ENCODE data around the gene TCF7L2.

Gene TCF7L2

DNA sequence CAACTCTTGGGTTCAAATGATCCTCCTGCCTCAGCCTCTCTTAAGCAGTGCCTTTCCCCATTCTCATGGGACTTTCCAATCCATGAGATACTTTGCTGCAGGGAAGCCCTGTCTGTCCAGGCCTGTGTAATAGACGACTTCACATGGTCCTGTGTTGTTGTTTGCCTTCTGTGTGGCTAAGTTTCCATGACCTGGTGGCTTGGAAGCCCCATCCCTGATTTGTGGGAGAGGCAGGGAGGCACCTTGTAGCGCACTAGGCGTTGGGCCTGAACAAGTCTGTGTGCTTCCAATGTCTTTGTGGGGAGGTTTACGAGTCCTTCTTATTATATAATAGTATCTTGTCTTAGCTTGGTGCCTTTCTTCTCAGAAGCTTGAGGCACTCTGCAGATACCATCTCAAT lies 49.1 kb downstream of the TCF7L2 start:
- Histone ChIP-seq H3K9me3 (ENCODE audit: control insufficient read depth, low read length) (no peaks in the 10 kb centered on the region), H3K36me3 (ENCODE audit: control insufficient read depth, insufficient read depth, low read length) (peaks cover 42% of the 10 kb centered on the region), H3K27ac (ENCODE audit: low read depth, low read length, severe bottlenecking) (no peak overlapping the region), H3K4me1 (ENCODE audit: control insufficient read depth, insufficient read depth, low read length, poor library complexity, severe bottlenecking) (peaks cover 20% of the 10 kb centered on the region), H3K4me3 (ENCODE audit: extremely low read depth, insufficient read depth, low read length, poor library complexity, severe bottlenecking) (no peak overlapping the region)
- WGBS, 2 experiments (ENCODE audit: insufficient coverage in 2 of 2) = 97 to 100% methylated on average over 1 to 3 of the region's 4 CpGs

GRCh38 chr10:113000442-113000841 lies 50.4 kb downstream of the TCF7L2 start:
- peaks cover 37% of the 10 kb centered on the region for H3K36me3 ChIP-seq (ENCODE audit: control insufficient read depth, insufficient read depth, low read length)
- H3K4me3 ChIP-seq (ENCODE audit: extremely low read depth, insufficient read depth, low read length, poor library complexity, severe bottlenecking) = no peak overlapping the region
- whole genome bisulfite sequencing, 2 experiments (ENCODE audit: insufficient coverage in 2 of 2) = 93 to 96% methylated on average over 4 of the region's 6 CpGs
- H3K4me1 ChIP-seq (ENCODE audit: control insufficient read depth, insufficient read depth, low read length, poor library complexity, severe bottlenecking) = peaks cover 26% of the 10 kb centered on the region
- H3K9me3 ChIP-seq (ENCODE audit: control insufficient read depth, low read length) = no peaks in the 10 kb centered on the region
- H3K27ac ChIP-seq (ENCODE audit: low read depth, low read length, severe bottlenecking) = no peak overlapping the region

- peak overlapping the region; percentile 43 for H3K27ac ChIP-seq (ENCODE audit: low read depth, low read length, severe bottlenecking)
- H3K4me3 ChIP-seq (ENCODE audit: extremely low read depth, insufficient read depth, low read length, poor library complexity, severe bottlenecking) = no peak overlapping the region
- WGBS, 2 experiments (ENCODE audit: insufficient coverage in 2 of 2) = 76 to 82% methylated on average over 10 of the region's 14 CpGs
- H3K36me3 ChIP-seq (ENCODE audit: control insufficient read depth, insufficient read depth, low read length) = peaks cover 33% of the 10 kb centered on the region
- no peaks in the 10 kb centered on the region for H3K9me3 ChIP-seq (ENCODE audit: control insufficient read depth, low read length)
- H3K4me1 ChIP-seq (ENCODE audit: control insufficient read depth, insufficient read depth, low read length, poor library complexity, severe bottlenecking) = peaks cover 32% of the 10 kb centered on the region
Observed at GRCh38 chr10:113000876-113001598, 51.0 kb downstream of the TCF7L2 start.

- H3K4me3 ChIP-seq (ENCODE audit: extremely low read depth, insufficient read depth, low read length, poor library complexity, severe bottlenecking) = no peak overlapping the region
- WGBS, 2 experiments (ENCODE audit: insufficient coverage in 2 of 2) = 94 to 97% methylated on average over 5 of the region's 8 CpGs
- peaks cover 32% of the 10 kb centered on the region for H3K36me3 ChIP-seq (ENCODE audit: control insufficient read depth, insufficient read depth, low read length)
- no peak overlapping the region for H3K27ac ChIP-seq (ENCODE audit: low read depth, low read length, severe bottlenecking)
- peaks cover 36% of the 10 kb centered on the region for H3K4me1 ChIP-seq (ENCODE audit: control insufficient read depth, insufficient read depth, low read length, poor library complexity, severe bottlenecking)
- no peaks in the 10 kb centered on the region for H3K9me3 ChIP-seq (ENCODE audit: control insufficient read depth, low read length)
Observed at GRCh38 chr10:113001599-113002448, 51.8 kb downstream of the TCF7L2 start.

DNA sequence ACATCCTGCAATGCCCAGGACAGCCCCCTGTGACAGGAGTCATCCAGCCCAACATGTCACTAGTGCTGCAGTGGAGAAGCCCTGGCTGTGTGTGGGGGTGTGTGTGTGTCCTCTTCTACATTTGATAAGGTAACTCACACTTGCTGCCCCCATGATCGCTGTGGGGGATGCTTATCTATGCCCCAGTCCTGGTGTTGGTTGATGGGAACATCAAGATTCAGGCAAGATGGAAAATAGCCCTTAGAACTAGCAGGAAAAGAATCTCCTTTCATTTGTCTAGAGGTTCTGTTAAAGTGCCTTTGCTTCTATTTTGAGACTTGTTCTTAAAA lies 52.4 kb downstream of the TCF7L2 start:
- no peak overlapping the region for H3K27ac ChIP-seq (ENCODE audit: low read depth, low read length, severe bottlenecking)
- H3K4me3 ChIP-seq (ENCODE audit: extremely low read depth, insufficient read depth, low read length, poor library complexity, severe bottlenecking) = no peak overlapping the region
- H3K36me3 ChIP-seq (ENCODE audit: control insufficient read depth, insufficient read depth, low read length) = peaks cover 33% of the 10 kb centered on the region
- 100% methylated on average over 1 of the region's 1 CpG; no CpG with 5 or more reads in 1 of the 2 experiments for WGBS, 2 experiments (ENCODE audit: insufficient coverage in 2 of 2)
- H3K4me1 ChIP-seq (ENCODE audit: control insufficient read depth, insufficient read depth, low read length, poor library complexity, severe bottlenecking) = peaks cover 42% of the 10 kb centered on the region
- no peaks in the 10 kb centered on the region for H3K9me3 ChIP-seq (ENCODE audit: control insufficient read depth, low read length)

GRCh38 chr10:113003052-113003451 lies 53.0 kb downstream of the TCF7L2 start:
- Histone ChIP-seq H3K36me3 (ENCODE audit: control insufficient read depth, insufficient read depth, low read length) (peaks cover 32% of the 10 kb centered on the region), H3K4me1 (ENCODE audit: control insufficient read depth, insufficient read depth, low read length, poor library complexity, severe bottlenecking) (peaks cover 44% of the 10 kb centered on the region)
- 88 to 100% methylated on average over 1 to 2 of the region's 3 CpGs for WGBS, 2 experiments (ENCODE audit: insufficient coverage in 2 of 2)

DNA sequence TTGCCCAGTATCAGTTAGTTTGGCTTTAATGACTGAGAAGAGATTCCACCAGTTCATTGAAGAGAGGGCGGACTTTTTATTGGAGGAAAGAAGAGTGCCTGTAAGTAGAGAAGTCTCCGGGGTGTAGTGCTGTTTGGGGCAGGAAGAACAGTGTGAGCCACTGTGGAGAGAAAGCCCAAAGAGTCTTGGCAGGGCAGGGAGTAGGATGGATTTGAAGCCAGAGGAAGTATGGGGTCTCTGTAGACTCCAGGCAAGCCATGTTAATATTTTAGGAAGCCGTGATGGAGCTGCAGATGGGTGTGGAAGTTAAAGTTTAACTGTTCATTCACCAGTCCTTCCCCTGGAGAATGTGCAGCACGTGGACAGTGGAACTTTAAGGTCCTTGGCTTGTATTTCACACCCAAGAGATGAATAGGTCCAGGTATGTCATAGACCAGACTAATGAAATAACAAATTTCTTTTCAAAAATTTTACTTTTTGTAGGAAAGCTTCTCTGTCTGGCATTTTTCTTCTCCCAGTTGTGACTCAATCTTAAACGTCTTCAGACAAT lies 54.1 kb downstream of the TCF7L2 start:
- Histone ChIP-seq H3K4me3 (ENCODE audit: extremely low read depth, insufficient read depth, low read length, poor library complexity, severe bottlenecking) (no peak overlapping the region), H3K4me1 (ENCODE audit: control insufficient read depth, insufficient read depth, low read length, poor library complexity, severe bottlenecking) (peaks cover 44% of the 10 kb centered on the region), H3K9me3 (ENCODE audit: control insufficient read depth, low read length) (no peaks in the 10 kb centered on the region), H3K36me3 (ENCODE audit: control insufficient read depth, insufficient read depth, low read length) (peaks cover 39% of the 10 kb centered on the region), H3K27ac (ENCODE audit: low read depth, low read length, severe bottlenecking) (no peak overlapping the region)
- 93 to 94% methylated on average over 2 to 5 of the region's 5 CpGs for WGBS, 2 experiments (ENCODE audit: insufficient coverage in 2 of 2)

More at GRCh38 chr10:113003052-113003451, 53.0 kb downstream of the TCF7L2 start:
- no peaks in the 10 kb centered on the region for H3K9me3 ChIP-seq (ENCODE audit: control insufficient read depth, low read length)
- no peak overlapping the region for H3K27ac ChIP-seq (ENCODE audit: low read depth, low read length, severe bottlenecking)
- H3K4me3 ChIP-seq (ENCODE audit: extremely low read depth, insufficient read depth, low read length, poor library complexity, severe bottlenecking) = no peak overlapping the region

DNA sequence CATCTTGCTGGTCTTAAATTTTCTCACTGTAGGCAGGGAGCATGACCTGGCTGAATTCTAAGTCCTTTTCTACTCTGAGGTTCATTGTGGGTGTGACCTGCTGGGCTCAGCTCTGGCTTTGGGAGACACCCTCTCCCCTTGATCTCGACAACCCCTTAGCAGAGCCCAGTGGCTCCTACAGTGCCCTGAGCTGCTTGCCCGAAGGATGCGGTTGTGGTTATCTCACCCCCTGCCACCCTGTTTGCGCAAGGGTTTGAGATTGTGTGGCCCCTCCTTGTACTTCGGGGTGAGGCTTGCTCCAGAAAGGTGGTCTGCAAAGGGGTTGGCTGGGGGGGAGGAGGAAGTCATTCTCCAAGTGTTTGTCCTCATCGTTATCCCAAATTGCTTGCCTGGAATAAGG lies 55.3 kb downstream of the TCF7L2 start:
- Histone ChIP-seq H3K4me1 (ENCODE audit: control insufficient read depth, insufficient read depth, low read length, poor library complexity, severe bottlenecking) (peaks cover 39% of the 10 kb centered on the region), H3K4me3 (ENCODE audit: extremely low read depth, insufficient read depth, low read length, poor library complexity, severe bottlenecking) (no peak overlapping the region), H3K27ac (ENCODE audit: low read depth, low read length, severe bottlenecking) (no peak overlapping the region), H3K9me3 (ENCODE audit: control insufficient read depth, low read length) (no peaks in the 10 kb centered on the region), H3K36me3 (ENCODE audit: control insufficient read depth, insufficient read depth, low read length) (peaks cover 46% of the 10 kb centered on the region)
- 82 to 100% methylated on average over 1 to 3 of the region's 6 CpGs for WGBS, 2 experiments (ENCODE audit: insufficient coverage in 2 of 2)

- H3K27ac ChIP-seq (ENCODE audit: low read depth, low read length, severe bottlenecking) = no peak overlapping the region
- peaks cover 56% of the 10 kb centered on the region for H3K36me3 ChIP-seq (ENCODE audit: control insufficient read depth, insufficient read depth, low read length)
- no peak overlapping the region for H3K4me3 ChIP-seq (ENCODE audit: extremely low read depth, insufficient read depth, low read length, poor library complexity, severe bottlenecking)
- 80 to 90% methylated on average over 4 to 5 of the region's 9 CpGs for WGBS, 2 experiments (ENCODE audit: insufficient coverage in 2 of 2)
- peaks cover 27% of the 10 kb centered on the region for H3K4me1 ChIP-seq (ENCODE audit: control insufficient read depth, insufficient read depth, low read length, poor library complexity, severe bottlenecking)
- H3K9me3 ChIP-seq (ENCODE audit: control insufficient read depth, low read length) = no peaks in the 10 kb centered on the region
Observed at GRCh38 chr10:113006656-113007342, 56.8 kb downstream of the TCF7L2 start.

- Histone ChIP-seq H3K36me3 (ENCODE audit: control insufficient read depth, insufficient read depth, low read length) (peaks cover 57% of the 10 kb centered on the region), H3K4me1 (ENCODE audit: control insufficient read depth, insufficient read depth, low read length, poor library complexity, severe bottlenecking) (peaks cover 27% of the 10 kb centered on the region), H3K4me3 (ENCODE audit: extremely low read depth, insufficient read depth, low read length, poor library complexity, severe bottlenecking) (no peak overlapping the region), H3K9me3 (ENCODE audit: control insufficient read depth, low read length) (no peaks in the 10 kb centered on the region), H3K27ac (ENCODE audit: low read depth, low read length, severe bottlenecking) (no peak overlapping the region)
- WGBS, 2 experiments (ENCODE audit: insufficient coverage in 2 of 2) = 31 to 56% methylated on average over 3 to 4 of the region's 4 CpGs
Observed at GRCh38 chr10:113007343-113007771, 57.3 kb downstream of the TCF7L2 start.

All from mesodermal cell (in vitro differentiated cells).